B cell (primary cell): ENCODE measurements around the gene HADH. TPM values are rescaled to one million over a fixed set of nuclear protein-coding genes. Genes with fewer than 3 reads are reported as not detected.

ENCODE experiments used
- ATAC-seq: fragments of 200-7000 bp; cut with Tn5 transposase; one replicate; pipeline ENCODE4 v1.10.0; 2021; ENCODE audit warnings: low read depth, mild to moderate bottlenecking, moderate number of reproducible peaks, moderate library complexity
- CTCF ChIA-PET: fragments of 350-600 bp; sonication (Branson Sonifier 250); formaldehyde crosslinking; loops from one replicate; lab custom pipeline; 2021; ENCODE audit warnings: antibody characterized with exemption, inconsistent platforms; lab: Charles Lee
- POLR2A ChIA-PET: fragments of 350-600 bp; sonication (Branson Sonifier 250); formaldehyde crosslinking; loops from one replicate; lab custom pipeline; 2021; ENCODE audit warnings: antibody characterized with exemption; lab: Charles Lee
- DNase-seq: peaks from one replicate; pipeline ENCODE4 v3.0.0; 2013
- H2AFZ ChIP-seq: 2 replicates; pipeline ENCODE4 v1.6.1; 2012; ENCODE audit warnings: mild to moderate bottlenecking, low read depth, low read length; ENCODE audit not compliant: insufficient read depth, poor library complexity, severe bottlenecking
- H3K27ac ChIP-seq, 2 donors: 1 replicate in 1 of 2; 2 replicates in 1 of 2; pipeline ENCODE4 v1.5.1; 2012 to 2013; ENCODE audit warnings: low read length in 2 of 2, mild to moderate bottlenecking in 2 of 2, moderate library complexity in 1 of 2
- H3K27me3 ChIP-seq, 4 experiments: fragments of 200-600 bp in 1 of 4; sonication (generic) in 1 of 4; replicated peaks in 1 of 4; 1 replicate in 2 of 4; 2 replicates in 2 of 4; pipeline versions ENCODE4 v1.6.1 to v1.7.0; 2013 to 2016; ENCODE audit warnings: low read length in 3 of 4, mild to moderate bottlenecking in 2 of 4, mixed read lengths in 1 of 4, moderate library complexity in 1 of 4; ENCODE audit not compliant: insufficient read depth in 4 of 4, control insufficient read depth in 3 of 4; ENCODE audit errors: control extremely low read depth in 1 of 4
- H3K36me3 ChIP-seq, 2 experiments: replicated peaks in 1 of 2; 1 replicate in 1 of 2; 2 replicates in 1 of 2; pipeline versions ENCODE4 v1.6.1 to v1.7.1; 2013; ENCODE audit warnings: low read length in 1 of 2; ENCODE audit not compliant: insufficient read depth in 2 of 2, control insufficient read depth in 1 of 2; ENCODE audit errors: control extremely low read depth in 1 of 2, extremely low read depth in 1 of 2
- H3K4me1 ChIP-seq, 2 donors: fragments of 200-600 bp in 1 of 2; sonication (generic) in 1 of 2; 1 replicate in 1 of 2; 2 replicates in 1 of 2; pipeline versions ENCODE4 v1.5.1 to v1.6.1; 2013 to 2017; ENCODE audit warnings: low read length in 2 of 2; ENCODE audit not compliant: control insufficient read depth in 2 of 2, insufficient read depth in 2 of 2
- H3K4me2 ChIP-seq: replicated peaks from 2 replicates; pipeline ENCODE3; 2012; ENCODE audit warnings: mild to moderate bottlenecking, low read depth, low read length; ENCODE audit not compliant: poor library complexity, severe bottlenecking
- H3K4me3 ChIP-seq, 5 experiments: fragments of 200-600 bp in 1 of 5; sonication (generic) in 1 of 5; 1 replicate in 3 of 5; 2 replicates in 2 of 5; pipeline versions ENCODE4 v1.5.1 to v1.7.0; 2011 to 2016; ENCODE audit warnings: low read length in 4 of 5, mild to moderate bottlenecking in 4 of 5, low read depth in 2 of 5, control low read depth in 1 of 5, moderate library complexity in 1 of 5; ENCODE audit not compliant: insufficient read depth in 1 of 5; ENCODE audit errors: control extremely low read depth in 1 of 5, extremely low read depth in 1 of 5
- H3K79me2 ChIP-seq: fragments of 200-600 bp; sonication (generic); one replicate; pipeline ENCODE4 v1.6.0; 2016; ENCODE audit warnings: low read length; ENCODE audit not compliant: control insufficient read depth, insufficient read depth
- H3K9ac ChIP-seq: fragments of 200-600 bp; sonication (generic); 2 replicates; pipeline ENCODE4 v1.6.1; 2017; ENCODE audit warnings: mild to moderate bottlenecking, low read length, moderate library complexity
- H3K9me3 ChIP-seq, 3 donors: one replicate each; pipeline versions ENCODE4 v1.6.1 to v1.7.1; 2013; ENCODE audit warnings: low read length in 2 of 3; ENCODE audit not compliant: control insufficient read depth in 2 of 3, insufficient read depth in 1 of 3; ENCODE audit errors: control extremely low read depth in 1 of 3
- H4K20me1 ChIP-seq: 2 replicates; pipeline ENCODE4 v1.6.0; 2012; ENCODE audit warnings: mild to moderate bottlenecking, low read length; ENCODE audit not compliant: insufficient read depth, control insufficient read depth, poor library complexity, severe bottlenecking
- H3K27ac Mint-ChIP-seq: one replicate; pipeline ENCODE4 v1.8.0; 2021; ENCODE audit warnings: mixed read lengths
- H3K27me3 Mint-ChIP-seq: one replicate; pipeline ENCODE4 v1.8.0; 2021; ENCODE audit warnings: mixed read lengths
- H3K4me1 Mint-ChIP-seq: one replicate; pipeline ENCODE4 v1.8.0; 2021; ENCODE audit warnings: mixed read lengths
- H3K4me3 Mint-ChIP-seq: one replicate; pipeline ENCODE4 v1.8.0; 2021; ENCODE audit warnings: mixed read lengths
- H3K9me3 Mint-ChIP-seq: one replicate; pipeline ENCODE4 v1.8.0; 2022; ENCODE audit warnings: mixed read lengths; ENCODE audit not compliant: insufficient read depth
- CTCF ChIP-seq: fragments of 200-600 bp; IDR thresholded peaks from one replicate; pipeline ENCODE4 v1.8.0; 2022; ENCODE audit warnings: antibody characterized with exemption, mild to moderate bottlenecking
- EZH2 ChIP-seq: IDR thresholded peaks from 2 replicates; pipeline ENCODE4 v1.6.1; 2012; ENCODE audit warnings: borderline replicate concordance, low read depth, mild to moderate bottlenecking, moderate library complexity, low read length; ENCODE audit not compliant: insufficient read depth, poor library complexity, severe bottlenecking
- WGBS: methylation state at CpG from one replicate; pipeline ENCODE4 v1.1.5; 2013; ENCODE audit warnings: missing lambda C conversion rate; ENCODE audit not compliant: insufficient coverage; 5-methylcytosine and 5-hydroxymethylcytosine counted together
- intact Hi-C: fragments of 100-400 bp; cut with micrococcal nuclease; formaldehyde crosslinking; loops from one replicate; pipeline ENCODE4 v1.10.0; 2022
- polyA plus RNA-seq: library from polyadenylated mRNA; depleted of rRNA; stranded (reverse); fragments of >200 nt; gene quantifications from 2 replicates; pipeline ENCODE4 v1.2.3, GENCODE V29; 2012
- total RNA-seq, 2 donors: library from RNA; stranded (reverse); fragments of 120-200 nt in 1 of 2; gene quantifications; 1 replicate in 1 of 2; 2 replicates in 1 of 2; pipeline versions ENCODE4 v1.2.3 to v1.2.4, GENCODE V29; 2013 to 2022

The HADH gene
- total and polyA plus RNA-seq, 2 donors (not counting 1 experiment from before 2014, with no cell fraction given) = 21.9 to 26.1 TPM

GRCh38 chr4:108045687-108046024, 56.0 kb downstream of the HADH start:
- no peaks in the 10 kb centered on the region for H3K4me1 ChIP-seq
- no peaks in the 10 kb centered on the region for H3K9me3 ChIP-seq
- no peak overlapping the region for H3K4me3 Mint-ChIP-seq
- no peak overlapping the region for H3K27ac Mint-ChIP-seq
- no peak overlapping the region for H3K4me2 ChIP-seq
- DNase-seq (no peak), ATAC-seq (no peak)
- H3K79me2 ChIP-seq = no peaks in the 10 kb centered on the region
- 100% methylated on average over 2 of the region's 3 CpGs for WGBS
- H3K4me3 ChIP-seq = no peak overlapping the region
- H3K36me3 ChIP-seq = no peaks in the 10 kb centered on the region
- no peak overlapping the region for H3K9ac ChIP-seq
- no peak for TF ChIP-seq EZH2
- TF ChIP-seq CTCF = no peak
- H3K27ac ChIP-seq = no peak overlapping the region
- no peaks in the 10 kb centered on the region for H4K20me1 ChIP-seq
- POLR2A ChIA-PET = no interaction called here
- intact Hi-C loops = no loop called here
- no peaks in the 10 kb centered on the region for H3K27me3 Mint-ChIP-seq
- no peaks in the 10 kb centered on the region for H3K27me3 ChIP-seq
- H3K9me3 Mint-ChIP-seq = no peaks in the 10 kb centered on the region
- no peak overlapping the region for H2AFZ ChIP-seq
- CTCF ChIA-PET = no interaction called here
- peaks cover 6% of the 10 kb centered on the region for H3K4me1 Mint-ChIP-seq

- H2AFZ ChIP-seq = no peak overlapping the region
Observed at GRCh38 chr4:108047199-108047598, 57.5 kb downstream of the HADH start.

More at GRCh38 chr4:108047199-108047598, 57.5 kb downstream of the HADH start:
- no peaks in the 10 kb centered on the region for H3K27me3 Mint-ChIP-seq
- no peak overlapping the region for H3K27ac ChIP-seq
- ATAC-seq = no peak
- peaks cover 6% of the 10 kb centered on the region for H3K4me1 Mint-ChIP-seq
- no peaks in the 10 kb centered on the region for H3K4me1 ChIP-seq
- DNase-seq = no peak
- no peaks in the 10 kb centered on the region for H3K9me3 ChIP-seq
- H3K9ac ChIP-seq = no peak overlapping the region
- H3K36me3 ChIP-seq = no peaks in the 10 kb centered on the region
- POLR2A ChIA-PET = no interaction called here
- H3K4me3 Mint-ChIP-seq = no peak overlapping the region
- H3K27ac Mint-ChIP-seq = no peak overlapping the region
- CTCF ChIA-PET = interaction anchor here (0.9 kb wide), 1 partner anchor 525 kb away, joined by 5 read pairs; no protein-coding TSS in a partner anchor
- no peak overlapping the region for H3K4me3 ChIP-seq
- WGBS = 100% methylated on average over 1 of the region's 2 CpGs
- no peak overlapping the region for H3K4me2 ChIP-seq
- H3K9me3 Mint-ChIP-seq = no peaks in the 10 kb centered on the region
- no peaks in the 10 kb centered on the region for H3K79me2 ChIP-seq
- no peaks in the 10 kb centered on the region for H3K27me3 ChIP-seq
- TF ChIP-seq EZH2 = no peak
- TF ChIP-seq CTCF = no peak
- H4K20me1 ChIP-seq = no peaks in the 10 kb centered on the region
- intact Hi-C loops = no loop called here
